ENCODE data around the gene RFX7. TPM values are rescaled to one million over a fixed set of nuclear protein-coding genes. Genes with fewer than 3 reads are reported as not detected.

The RFX7 gene
- total RNA-seq, 1 donor from 2014 or later: 57.2 TPM

- TF ChIP-seq CTCF (conservative IDR thresholded peaks at IDR 0.05): no peak
- Mint-ChIP-seq H3K27me3 (ENCODE audit: low read depth) (no peaks in the 10 kb centered on the region), H3K36me3 (ENCODE audit: low read depth) (peaks cover 80% of the 10 kb centered on the region), H3K4me3 (no peak overlapping the region), H3K4me1 (no peaks in the 10 kb centered on the region), H3K27ac (ENCODE audit: unreplicated experiment) (no peak overlapping the region), H3K9me3 (peaks cover 24% of the 10 kb centered on the region)
- DNase-seq (ENCODE audit: low read depth, low spot score): no peak
Observed at GRCh38 chr15:56225520-56225919, 18.2 kb downstream of the RFX7 start.

- H3K36me3 Mint-ChIP-seq (ENCODE audit: low read depth): peaks cover 71% of the 10 kb centered on the region
- no peak overlapping the region for H3K27ac Mint-ChIP-seq (ENCODE audit: unreplicated experiment)
- TF ChIP-seq CTCF (conservative IDR thresholded peaks at IDR 0.05): no peak
- H3K4me3 Mint-ChIP-seq: no peak overlapping the region
- DNase-seq (ENCODE audit: low read depth, low spot score): no peak
- H3K4me1 Mint-ChIP-seq: no peaks in the 10 kb centered on the region
- peaks cover 24% of the 10 kb centered on the region for H3K9me3 Mint-ChIP-seq
- no peaks in the 10 kb centered on the region for H3K27me3 Mint-ChIP-seq (ENCODE audit: low read depth)
Observed at GRCh38 chr15:56222302-56222701, 21.4 kb downstream of the RFX7 start.

GRCh38 chr15:56217341-56217740 is 26.3 kb downstream of the RFX7 start:
- Mint-ChIP-seq H3K9me3 (peaks cover 30% of the 10 kb centered on the region), H3K27me3 (ENCODE audit: low read depth) (no peaks in the 10 kb centered on the region), H3K4me1 (no peaks in the 10 kb centered on the region), H3K36me3 (ENCODE audit: low read depth) (peaks cover 65% of the 10 kb centered on the region), H3K27ac (ENCODE audit: unreplicated experiment) (no peak overlapping the region), H3K4me3 (no peak overlapping the region)
- no peak for TF ChIP-seq CTCF (conservative IDR thresholded peaks at IDR 0.05)
- no peak for DNase-seq (ENCODE audit: low read depth, low spot score)

- TF ChIP-seq CTCF (conservative IDR thresholded peaks at IDR 0.05): no peak
- Mint-ChIP-seq H3K4me1 (no peaks in the 10 kb centered on the region), H3K27me3 (ENCODE audit: low read depth) (no peaks in the 10 kb centered on the region), H3K4me3 (no peak overlapping the region), H3K27ac (ENCODE audit: unreplicated experiment) (no peak overlapping the region), H3K9me3 (peaks cover 39% of the 10 kb centered on the region), H3K36me3 (ENCODE audit: low read depth) (peaks cover 68% of the 10 kb centered on the region)
- DNase-seq (ENCODE audit: low read depth, low spot score): no peak
Observed at GRCh38 chr15:56215769-56216168, 27.9 kb downstream of the RFX7 start.

GRCh38 chr15:56211960-56212550 is 31.6 kb downstream of the RFX7 start:
- Mint-ChIP-seq H3K4me1 (no peaks in the 10 kb centered on the region), H3K27ac (ENCODE audit: unreplicated experiment) (no peak overlapping the region), H3K36me3 (ENCODE audit: low read depth) (peaks cover 65% of the 10 kb centered on the region), H3K4me3 (no peak overlapping the region), H3K27me3 (ENCODE audit: low read depth) (no peaks in the 10 kb centered on the region), H3K9me3 (peaks cover 32% of the 10 kb centered on the region)
- no peak for DNase-seq (ENCODE audit: low read depth, low spot score)
- TF ChIP-seq CTCF (conservative IDR thresholded peaks at IDR 0.05): no peak
